ENCODE data around the gene GTSE1. TPM values are rescaled to one million over a fixed set of nuclear protein-coding genes. Genes with fewer than 3 reads are reported as not detected.
A peak's percentile ranks its signal among the peaks of the same experiment; 100 is the strongest.

Gene GTSE1
- total and polyA plus RNA-seq, 2 of the 13 experiments (the other 11 are each of a cell fraction or from before 2014, with no cell fraction given), result 10.7 to 13.5 TPM

- no peak for TF ChIP-seq ZFP36L1 (CRISPR knock-in tag; IDR thresholded peaks at IDR 0.05)
- no peak for TF ChIP-seq ZNF75D (CRISPR knock-in tag; IDR thresholded peaks at IDR 0.05; ENCODE audit: borderline replicate concordance)
- no peak for TF ChIP-seq TEF (CRISPR knock-in tag; IDR thresholded peaks at IDR 0.05)
- TF ChIP-seq ZNF589 (CRISPR knock-in tag; conservative IDR thresholded peaks at IDR 0.05), result no peak
- TF ChIP-seq MTF2 (CRISPR knock-in tag; IDR thresholded peaks at IDR 0.05; ENCODE audit: borderline replicate concordance), result no peak
- TF ChIP-seq NR2F1 (CRISPR knock-in tag; IDR thresholded peaks at IDR 0.05), result peak; percentile 52 to 76; a peak in 3 of 4 replicates
- peak; percentile 47; the same call in 1 of the 2 replicates for TF ChIP-seq DMAP1 (CRISPR knock-in tag; IDR thresholded peaks at IDR 0.05)
- TF ChIP-seq, protein P1, sequence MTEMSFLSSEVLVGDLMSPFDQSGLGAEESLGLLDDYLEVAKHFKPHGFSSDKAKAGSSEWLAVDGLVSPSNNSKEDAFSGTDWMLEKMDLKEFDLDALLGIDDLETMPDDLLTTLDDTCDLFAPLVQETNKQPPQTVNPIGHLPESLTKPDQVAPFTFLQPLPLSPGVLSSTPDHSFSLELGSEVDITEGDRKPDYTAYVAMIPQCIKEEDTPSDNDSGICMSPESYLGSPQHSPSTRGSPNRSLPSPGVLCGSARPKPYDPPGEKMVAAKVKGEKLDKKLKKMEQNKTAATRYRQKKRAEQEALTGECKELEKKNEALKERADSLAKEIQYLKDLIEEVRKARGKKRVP (CRISPR knock-in tag; IDR thresholded peaks at IDR 0.05), result no peak
- TF ChIP-seq ZEB1 (IDR thresholded peaks at IDR 0.05; ENCODE audit: insufficient replicate concordance, low read depth), result peak; percentile 91
- no peak for TF ChIP-seq ZNF784 (CRISPR knock-in tag; IDR thresholded peaks at IDR 0.05; ENCODE audit: borderline replicate concordance)
- peak; percentile 33; the same call in 1 of the 2 replicates for TF ChIP-seq ARHGAP35 (CRISPR knock-in tag; IDR thresholded peaks at IDR 0.05; ENCODE audit: borderline replicate concordance)
- TF ChIP-seq, protein P2, sequence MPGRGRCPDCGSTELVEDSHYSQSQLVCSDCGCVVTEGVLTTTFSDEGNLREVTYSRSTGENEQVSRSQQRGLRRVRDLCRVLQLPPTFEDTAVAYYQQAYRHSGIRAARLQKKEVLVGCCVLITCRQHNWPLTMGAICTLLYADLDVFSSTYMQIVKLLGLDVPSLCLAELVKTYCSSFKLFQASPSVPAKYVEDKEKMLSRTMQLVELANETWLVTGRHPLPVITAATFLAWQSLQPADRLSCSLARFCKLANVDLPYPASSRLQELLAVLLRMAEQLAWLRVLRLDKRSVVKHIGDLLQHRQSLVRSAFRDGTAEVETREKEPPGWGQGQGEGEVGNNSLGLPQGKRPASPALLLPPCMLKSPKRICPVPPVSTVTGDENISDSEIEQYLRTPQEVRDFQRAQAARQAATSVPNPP (CRISPR knock-in tag; IDR thresholded peaks at IDR 0.05), result no peak
- no peak for TF ChIP-seq RORA (CRISPR knock-in tag; IDR thresholded peaks at IDR 0.05)
- TF ChIP-seq MNT (IDR thresholded peaks at IDR 0.05), result peak; percentile 55; the same call in 1 of the 2 replicates
- TF ChIP-seq, protein P3, sequence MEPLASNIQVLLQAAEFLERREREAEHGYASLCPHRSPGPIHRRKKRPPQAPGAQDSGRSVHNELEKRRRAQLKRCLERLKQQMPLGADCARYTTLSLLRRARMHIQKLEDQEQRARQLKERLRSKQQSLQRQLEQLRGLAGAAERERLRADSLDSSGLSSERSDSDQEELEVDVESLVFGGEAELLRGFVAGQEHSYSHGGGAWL (CRISPR knock-in tag; IDR thresholded peaks at IDR 0.05), result peak; percentile 29
- no peak for TF ChIP-seq ZNF160 (CRISPR knock-in tag; IDR thresholded peaks at IDR 0.05)
- TF ChIP-seq MTA1 (CRISPR knock-in tag; IDR thresholded peaks at IDR 0.05; ENCODE audit: borderline replicate concordance), result peak; percentile 87
- no peak for TF ChIP-seq ZNF512 (CRISPR knock-in tag; IDR thresholded peaks at IDR 0.05)
- TF ChIP-seq RCOR2 (CRISPR knock-in tag; IDR thresholded peaks at IDR 0.05), result peak; percentile 63; the same call in 1 of the 2 replicates
- TF ChIP-seq ZNF570 (CRISPR knock-in tag; IDR thresholded peaks at IDR 0.05; ENCODE audit: borderline replicate concordance), result no peak
- peak; percentile 69 for TF ChIP-seq KDM3A (CRISPR knock-in tag; IDR thresholded peaks at IDR 0.05; ENCODE audit: low read depth)
Observed at GRCh38 chr22:46377525-46378425, 81.1 kb downstream of the GTSE1 start (continued).

Measured in HepG2 (cell line).